GM12892 (cell line): ENCODE data around the gene SLC39A2.

Source experiments
- POLR2A ChIP-seq: IDR thresholded peaks from 2 replicates; pipeline ENCODE4 v1.6.1; 2011; ENCODE audit warnings: low read depth, low read length, control low read depth
- POLR2AphosphoS5 ChIP-seq: IDR thresholded peaks from 2 replicates; pipeline ENCODE4 v1.6.1; 2011; ENCODE audit warnings: low read depth, low read length, control low read depth
- TAF1 ChIP-seq: IDR thresholded peaks from 2 replicates; pipeline ENCODE4 v1.6.1; 2011; ENCODE audit warnings: low read depth, mild to moderate bottlenecking, control low read depth, low read length, borderline replicate concordance

DNA sequence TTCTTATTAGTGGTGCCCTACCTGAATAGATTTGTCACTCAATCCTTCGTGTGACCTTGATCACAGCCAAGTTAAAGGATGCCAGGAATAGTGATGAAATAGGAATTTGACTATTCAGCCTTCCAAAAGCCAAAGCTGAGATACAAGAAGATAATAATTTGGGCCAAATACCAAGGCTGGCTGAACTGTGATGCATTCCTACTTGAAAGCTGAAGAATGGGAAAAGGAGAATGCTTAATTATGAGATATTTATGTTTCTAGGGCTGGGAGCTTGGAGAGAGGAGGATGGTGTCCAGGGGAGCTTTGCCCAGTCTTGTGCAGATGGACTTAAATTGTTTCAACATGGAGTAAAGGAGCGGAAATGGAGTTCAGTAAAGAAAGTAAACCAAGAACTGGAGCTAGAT lies 48.3 kb downstream of the SLC39A2 start:
- no peak for TF ChIP-seq POLR2A
- no peak for TF ChIP-seq TAF1
- no peak for TF ChIP-seq POLR2AphosphoS5
